Natural killer cell (primary cell): ENCODE results near the gene GNB2. TPM values are rescaled to one million over a fixed set of nuclear protein-coding genes. Genes with fewer than 3 reads are reported as not detected.
"Not testable (repeated sequence)": the region's sequence is repeated elsewhere in the genome, so short reads cannot be mapped to it uniquely, and the experiment has no call there.

Experiments used
- ATAC-seq, 3 donors: fragments of 150-1000 bp in 2 of 3; fragments of 200-7000 bp in 1 of 3; cut with Tn5 transposase; 1 replicate in 1 of 3; 2 replicates in 2 of 3; pipeline ENCODE4 v1.10.0; 2021; ENCODE audit warnings: mild to moderate bottlenecking in 2 of 3, moderate library complexity in 2 of 3
- DNase-seq, 2 donors: peaks; one replicate each; pipeline versions ENCODE4 v3.0.0 to v3.0.0-alpha.2; 2013 to 2021; ENCODE audit warnings: mixed read lengths in 1 of 2
- H3K27ac ChIP-seq: one replicate; pipeline ENCODE4 v1.5.1; 2013; ENCODE audit warnings: mild to moderate bottlenecking, low read length
- H3K27me3 ChIP-seq: one replicate; pipeline ENCODE4 v1.6.1; 2013; ENCODE audit warnings: low read length; ENCODE audit not compliant: control insufficient read depth, insufficient read depth
- H3K36me3 ChIP-seq: one replicate; pipeline ENCODE4 v1.6.1; 2013; ENCODE audit warnings: low read length; ENCODE audit not compliant: control insufficient read depth, insufficient read depth
- H3K4me1 ChIP-seq: one replicate; pipeline ENCODE4 v1.6.1; 2013; ENCODE audit warnings: low read length; ENCODE audit not compliant: control insufficient read depth, insufficient read depth
- H3K4me3 ChIP-seq: one replicate; pipeline ENCODE4 v1.5.1; 2013; ENCODE audit warnings: low read length
- H3K9me3 ChIP-seq: one replicate; pipeline ENCODE4 v1.6.1; 2013; ENCODE audit warnings: low read length; ENCODE audit not compliant: control insufficient read depth, insufficient read depth
- H3K27ac Mint-ChIP-seq, 2 donors: one replicate each; pipeline ENCODE4 v1.8.0; 2022; ENCODE audit warnings: mild to moderate bottlenecking in 2 of 2, mixed read lengths in 2 of 2, moderate library complexity in 1 of 2
- H3K27me3 Mint-ChIP-seq, 2 donors: one replicate each; pipeline ENCODE4 v1.8.0; 2022; ENCODE audit warnings: low read depth in 2 of 2, mixed read lengths in 2 of 2
- H3K36me3 Mint-ChIP-seq: one replicate; pipeline ENCODE4 v1.8.0; 2022; ENCODE audit warnings: mixed read lengths
- H3K4me1 Mint-ChIP-seq, 2 donors: one replicate each; pipeline ENCODE4 v1.8.0; 2022; ENCODE audit warnings: mixed read lengths in 2 of 2
- H3K4me3 Mint-ChIP-seq: one replicate; pipeline ENCODE4 v1.8.0; 2022; ENCODE audit warnings: mild to moderate bottlenecking, moderate library complexity, mixed read lengths
- H3K9me3 Mint-ChIP-seq, 2 donors: one replicate each; pipeline ENCODE4 v1.8.0; 2022; ENCODE audit warnings: mixed read lengths in 2 of 2
- WGBS: methylation state at CpG from one replicate; pipeline ENCODE4 v1.1.7; 2013; ENCODE audit warnings: missing lambda C conversion rate; ENCODE audit not compliant: insufficient coverage; 5-methylcytosine and 5-hydroxymethylcytosine counted together
- intact Hi-C: fragments of 100-400 bp; cut with micrococcal nuclease; formaldehyde crosslinking; loops from one replicate; pipeline ENCODE4 v1.14.2; 2022
- total RNA-seq, 4 donors: library from RNA; stranded (reverse); fragments of 120-200 nt in 1 of 4; gene quantifications; one replicate each; pipeline versions ENCODE4 v1.2.3 to v1.2.4, GENCODE V29; 2013 to 2022
- TF ChIP-seq, protein P1 (sequence below): fragments of 200-600 bp; IDR thresholded peaks from one replicate; pipeline ENCODE4 v1.8.0; 2022; ENCODE audit warnings: antibody characterized with exemption

GNB2 gene
- total RNA-seq, 3 donors from 2014 or later (not counting 1 experiment from before 2014, with no cell fraction given): 194 to 227 (median 212) TPM

DNA sequence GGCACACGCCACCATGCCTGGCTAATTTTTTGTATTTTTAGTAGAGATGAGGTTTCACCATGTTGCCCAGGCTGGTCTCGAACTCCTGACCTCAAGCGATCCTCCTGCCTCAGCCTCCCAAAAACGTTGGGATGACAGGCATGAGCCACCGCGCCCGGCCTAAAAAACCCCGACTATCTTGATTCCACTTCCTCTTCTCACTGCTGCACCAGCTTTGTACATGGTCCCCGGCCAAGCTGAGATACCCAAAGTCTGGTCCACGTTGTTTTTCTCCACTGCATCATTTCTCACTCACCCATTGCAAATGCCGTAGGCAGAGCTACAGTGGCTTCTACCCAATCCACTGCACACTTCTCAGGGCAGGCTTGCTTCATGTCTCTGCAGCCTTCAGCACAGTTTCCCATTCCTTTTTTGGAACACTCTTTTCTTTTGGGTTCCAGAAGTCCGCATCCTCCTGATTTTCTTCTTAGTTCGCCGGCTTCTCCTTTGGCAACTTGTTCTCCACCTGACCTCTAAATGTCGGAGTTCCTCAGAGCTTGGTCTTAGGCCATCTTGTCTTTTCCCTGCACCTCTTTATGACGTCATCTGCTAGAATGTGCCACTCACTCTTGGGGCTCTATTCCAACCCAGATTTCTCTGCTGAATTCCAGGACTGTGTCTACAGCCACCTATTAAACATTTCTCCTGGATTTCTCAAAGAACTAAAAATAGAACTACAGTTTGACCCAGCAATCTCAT is 6.0 kb upstream of the GNB2 start:
- intact Hi-C loops: no loop called here
- Mint-ChIP-seq H3K27ac (no peak overlapping the region), H3K4me1 (no peaks in the 10 kb centered on the region), H3K4me3 (no peak overlapping the region), H3K9me3 (no peaks in the 10 kb centered on the region), H3K27me3 (no peaks in the 10 kb centered on the region), H3K36me3 (no peaks in the 10 kb centered on the region)
- H3K36me3 ChIP-seq: no peaks in the 10 kb centered on the region
- peaks cover 1% of the 10 kb centered on the region for H3K4me1 ChIP-seq
- no peak for ATAC-seq
- 80% methylated on average over 16 of the region's 16 CpGs for WGBS
- H3K27me3 ChIP-seq: no peaks in the 10 kb centered on the region
- no peak overlapping the region for H3K27ac ChIP-seq
- no peak overlapping the region for H3K4me3 ChIP-seq
- DNase-seq: no peak
- no peaks in the 10 kb centered on the region for H3K9me3 ChIP-seq
- TF ChIP-seq, protein P1, sequence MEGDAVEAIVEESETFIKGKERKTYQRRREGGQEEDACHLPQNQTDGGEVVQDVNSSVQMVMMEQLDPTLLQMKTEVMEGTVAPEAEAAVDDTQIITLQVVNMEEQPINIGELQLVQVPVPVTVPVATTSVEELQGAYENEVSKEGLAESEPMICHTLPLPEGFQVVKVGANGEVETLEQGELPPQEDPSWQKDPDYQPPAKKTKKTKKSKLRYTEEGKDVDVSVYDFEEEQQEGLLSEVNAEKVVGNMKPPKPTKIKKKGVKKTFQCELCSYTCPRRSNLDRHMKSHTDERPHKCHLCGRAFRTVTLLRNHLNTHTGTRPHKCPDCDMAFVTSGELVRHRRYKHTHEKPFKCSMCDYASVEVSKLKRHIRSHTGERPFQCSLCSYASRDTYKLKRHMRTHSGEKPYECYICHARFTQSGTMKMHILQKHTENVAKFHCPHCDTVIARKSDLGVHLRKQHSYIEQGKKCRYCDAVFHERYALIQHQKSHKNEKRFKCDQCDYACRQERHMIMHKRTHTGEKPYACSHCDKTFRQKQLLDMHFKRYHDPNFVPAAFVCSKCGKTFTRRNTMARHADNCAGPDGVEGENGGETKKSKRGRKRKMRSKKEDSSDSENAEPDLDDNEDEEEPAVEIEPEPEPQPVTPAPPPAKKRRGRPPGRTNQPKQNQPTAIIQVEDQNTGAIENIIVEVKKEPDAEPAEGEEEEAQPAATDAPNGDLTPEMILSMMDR: no peak

DNA sequence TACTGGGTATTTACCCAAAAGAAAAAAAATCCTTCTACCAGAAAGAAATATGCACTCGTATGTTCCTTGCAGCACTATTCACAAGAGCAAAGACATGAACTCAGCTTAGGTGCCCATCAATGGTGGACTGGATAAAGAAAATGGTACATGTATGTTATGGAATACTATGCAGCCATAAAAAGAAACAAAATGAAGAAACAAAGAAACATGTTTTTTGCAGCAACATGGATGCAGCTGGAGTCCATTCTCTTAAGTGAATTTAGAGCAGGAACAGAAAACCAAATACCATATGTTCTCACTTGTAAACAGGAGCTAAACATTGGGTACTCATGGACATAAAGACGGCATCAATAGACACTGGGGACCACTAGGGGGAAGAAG is 5.5 kb upstream of the GNB2 start:
- Mint-ChIP-seq H3K27ac (no peak overlapping the region), H3K36me3 (no peaks in the 10 kb centered on the region), H3K27me3 (no peaks in the 10 kb centered on the region), H3K4me3 (no peak overlapping the region), H3K9me3 (no peaks in the 10 kb centered on the region), H3K4me1 (peaks cover 0 to 1% of the 10 kb centered on the region in 2 donors)
- TF ChIP-seq, protein P1: no peak
- WGBS: 93% methylated on average over 1 of the region's 2 CpGs
- no peaks in the 10 kb centered on the region for H3K27me3 ChIP-seq
- intact Hi-C loops: no loop called here
- DNase-seq (no peak), ATAC-seq (no peak)
- no peaks in the 10 kb centered on the region for H3K9me3 ChIP-seq
- H3K27ac ChIP-seq: no peak overlapping the region
- H3K4me3 ChIP-seq: no peak overlapping the region
- peaks cover 7% of the 10 kb centered on the region for H3K4me1 ChIP-seq
- no peaks in the 10 kb centered on the region for H3K36me3 ChIP-seq

DNA sequence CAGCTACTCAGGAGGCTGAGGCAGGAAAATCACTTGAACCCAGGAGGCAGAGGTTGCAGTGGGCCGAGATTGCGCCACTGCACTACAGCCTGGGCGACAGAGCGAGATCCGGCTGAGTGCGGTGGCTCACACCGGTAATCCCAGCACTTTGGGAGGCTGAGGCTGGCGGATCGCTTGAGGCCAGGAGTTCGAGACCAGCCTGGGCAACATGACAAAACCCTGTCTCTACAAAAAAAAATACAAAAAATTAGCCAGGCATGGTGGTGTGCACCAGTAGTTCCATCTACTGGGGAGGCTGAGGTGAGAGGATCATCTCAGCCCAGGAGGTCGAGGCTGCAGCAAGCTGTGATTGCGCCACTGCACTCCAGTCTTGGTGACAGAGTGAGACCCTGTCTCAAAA is 4.4 kb upstream of the GNB2 start:
- H3K9me3 ChIP-seq, H3K36me3 Mint-ChIP-seq, H3K27ac ChIP-seq, H3K27me3 ChIP-seq, H3K4me3 Mint-ChIP-seq, H3K36me3 ChIP-seq, H3K27ac Mint-ChIP-seq, intact Hi-C loops, H3K4me1 Mint-ChIP-seq, H3K27me3 Mint-ChIP-seq, H3K9me3 Mint-ChIP-seq, DNase-seq, H3K4me3 ChIP-seq, ATAC-seq: not testable (repeated sequence)
- 97% methylated on average over 11 of the region's 12 CpGs for WGBS
- peaks cover 11% of the 10 kb centered on the region for H3K4me1 ChIP-seq

DNA sequence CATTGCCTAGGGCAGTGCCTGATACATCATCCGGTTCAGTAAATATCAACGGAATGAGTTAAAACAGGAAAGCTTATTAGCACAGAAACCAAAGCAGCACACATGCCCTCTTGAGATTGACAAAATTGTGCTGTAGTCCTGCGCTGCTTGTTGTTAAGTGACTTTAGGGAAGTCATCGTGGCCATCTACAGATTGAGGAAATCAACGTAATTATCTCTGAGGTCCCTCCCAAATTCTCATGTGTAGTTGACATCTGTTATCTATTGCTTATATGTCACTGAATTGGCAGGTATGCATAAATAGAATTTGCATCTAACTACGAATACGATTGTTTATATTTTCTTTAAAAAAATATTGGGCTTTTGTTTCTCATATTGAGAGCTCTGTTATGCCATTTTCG is 3.5 kb upstream of the GNB2 start:
- Mint-ChIP-seq H3K36me3 (no peaks in the 10 kb centered on the region), H3K9me3 (no peaks in the 10 kb centered on the region), H3K4me3 (no peak overlapping the region), H3K4me1 (peaks cover 0 to 16% of the 10 kb centered on the region in 2 donors), H3K27me3 (no peaks in the 10 kb centered on the region), H3K27ac (no peak overlapping the region)
- H3K4me1 ChIP-seq: peaks cover 11% of the 10 kb centered on the region
- H3K36me3 ChIP-seq: no peaks in the 10 kb centered on the region
- H3K27ac ChIP-seq: no peak overlapping the region
- H3K9me3 ChIP-seq: no peaks in the 10 kb centered on the region
- no peak for DNase-seq
- no peak overlapping the region for H3K4me3 ChIP-seq
- TF ChIP-seq, protein P1: no peak
- 68% methylated on average over 7 of the region's 8 CpGs for WGBS
- no peak for ATAC-seq
- intact Hi-C loops: loop anchor here (5.0 to 10.0 kb wide), 2 partner anchors 38 to 565 kb away; partner anchors contain the start of genes AP4M1 and MCM7
- no peaks in the 10 kb centered on the region for H3K27me3 ChIP-seq
